GM12878 (cell line): ENCODE measurements around the gene NTF3. TPM values are rescaled to one million over a fixed set of nuclear protein-coding genes. Genes with fewer than 3 reads are reported as not detected.

ENCODE experiments used
- ATAC-seq: fragments of 200-7000 bp; cut with Tn5 transposase; 3 replicates; pipeline ENCODE4 v1.9.1; 2020; ENCODE audit warnings: mild to moderate bottlenecking, moderate library complexity
- BruUV-seq: library from RNA; stranded (reverse); fragments of 400-500 nt; replicated peaks from 2 replicates; lab custom pipeline; 2021; lab: Mats Ljungman, UMichigan
- CTCF ChIA-PET: fragments of 300-600 bp; sonication (Branson Sonifier 250); formaldehyde crosslinking; extraction: SDS; loops from one replicate; lab custom pipeline; 2021; ENCODE audit warnings: inconsistent platforms; lab: Yijun Ruan, JAX
- POLR2A ChIA-PET: fragments of 350-600 bp; formaldehyde crosslinking; extraction: SDS; loops from one replicate; lab custom pipeline; 2021; ENCODE audit warnings: inconsistent platforms; lab: Charles Lee
- RAD21 ChIA-PET: fragments of 300-600 bp; sonication (Branson Sonifier 250); formaldehyde crosslinking; loops from one replicate; lab custom pipeline; 2023; ENCODE audit warnings: antibody characterized with exemption; ENCODE audit not compliant: unreplicated experiment; lab: Charles Lee
- SMC1A ChIA-PET: fragments of 300-600 bp; sonication (Branson Sonifier 250); formaldehyde crosslinking; loops from one replicate; lab custom pipeline; 2023; ENCODE audit not compliant: unreplicated experiment, uncharacterized antibody; lab: Charles Lee
- DNase-seq: peaks from one replicate; pipeline ENCODE4 v3.0.0-alpha.2; 2011; ENCODE audit warnings: low read depth, low spot score
- FAIRE-seq: peaks from 3 replicates; lab custom pipeline; 2011; peaks lifted over from hg19 to GRCh38; lab: Jason Lieb, UNC
- H2AFZ ChIP-seq: 2 replicates; pipeline ENCODE4 v1.6.0; 2011; ENCODE audit warnings: low read depth, low read length, control low read depth; ENCODE audit not compliant: control insufficient read depth
- H3K27ac ChIP-seq: 2 replicates; pipeline ENCODE4 v1.5.1; 2011; ENCODE audit warnings: control low read depth; ENCODE audit not compliant: control insufficient read depth, insufficient read depth
- H3K27me3 ChIP-seq, 2 experiments: replicated peaks in 1 of 2; 2 replicates each; pipeline versions ENCODE4 v1.6.0 to v1.6.1; 2011; ENCODE audit warnings: low read length in 1 of 2; ENCODE audit not compliant: control insufficient read depth in 2 of 2, insufficient read depth in 2 of 2
- H3K36me3 ChIP-seq, 2 experiments: 2 replicates each; pipeline ENCODE4 v1.5.1; 2011; ENCODE audit warnings: low read length in 1 of 2; ENCODE audit not compliant: control insufficient read depth in 2 of 2, insufficient read depth in 2 of 2
- H3K4me1 ChIP-seq: 2 replicates; pipeline ENCODE4 v1.6.1; 2011; ENCODE audit warnings: mild to moderate bottlenecking, low read length, moderate library complexity, mixed read lengths; ENCODE audit not compliant: control insufficient read depth, insufficient read depth
- H3K4me2 ChIP-seq: 2 replicates; pipeline ENCODE4 v1.6.0; 2011; ENCODE audit warnings: control low read depth; ENCODE audit not compliant: control insufficient read depth, insufficient read depth
- H3K4me3 ChIP-seq: fragments of 200-600 bp; sonication (generic); 2 replicates; pipeline ENCODE4 v1.5.1; 2016
- H3K79me2 ChIP-seq: 2 replicates; pipeline ENCODE4 v1.6.0; 2011; ENCODE audit warnings: low read length; ENCODE audit not compliant: control insufficient read depth, insufficient read depth
- H3K9ac ChIP-seq: 2 replicates; pipeline ENCODE4 v1.8.0; 2011; ENCODE audit warnings: low read length, control low read depth, mixed read lengths; ENCODE audit not compliant: control insufficient read depth, insufficient read depth
- H3K9me3 ChIP-seq: replicated peaks from 3 replicates; pipeline ENCODE4 v1.5.1; 2011; ENCODE audit warnings: mild to moderate bottlenecking, low read length; ENCODE audit not compliant: control insufficient read depth, insufficient read depth
- H4K20me1 ChIP-seq: 2 replicates; pipeline ENCODE4 v1.6.0; 2011; ENCODE audit not compliant: control insufficient read depth, insufficient read depth
- E4F1 ChIP-seq: fragments of 450-650 bp; IDR thresholded peaks from 2 replicates; pipeline ENCODE4 v1.6.1; 2018; ENCODE audit warnings: borderline replicate concordance, mild to moderate bottlenecking; ENCODE audit not compliant: partially characterized antibody
- MTA2 ChIP-seq: fragments of 450-650 bp; IDR thresholded peaks from 2 replicates; pipeline ENCODE4 v1.6.1; 2016; ENCODE audit warnings: low read depth, mild to moderate bottlenecking, moderate library complexity
- MYC ChIP-seq: IDR thresholded peaks from 2 replicates; pipeline ENCODE4 v1.6.1; 2011; ENCODE audit warnings: mild to moderate bottlenecking, low read length, moderate library complexity, inconsistent platforms; ENCODE audit not compliant: insufficient read depth, insufficient replicate concordance, insufficient read length, severe bottlenecking
- NR2F1 ChIP-seq: fragments of 450-650 bp; conservative IDR thresholded peaks from 2 replicates; pipeline ENCODE4 v1.6.1; 2017; ENCODE audit warnings: mild to moderate bottlenecking
- POLR2A ChIP-seq: IDR thresholded peaks from 2 replicates; pipeline ENCODE4 v1.6.1; 2011; ENCODE audit warnings: low read depth, mild to moderate bottlenecking, low read length
- RAD51 ChIP-seq: fragments of 450-650 bp; IDR thresholded peaks from 2 replicates; pipeline ENCODE4 v1.6.1; 2016; ENCODE audit warnings: moderate library complexity, mild to moderate bottlenecking, inconsistent platforms
- SRF ChIP-seq, 2 experiments: IDR thresholded peaks; 2 replicates each; pipeline ENCODE4 v1.6.1; 2011; ENCODE audit warnings: low read depth in 2 of 2, low read length in 2 of 2, mild to moderate bottlenecking in 1 of 2, moderate library complexity in 1 of 2
- STAT1 ChIP-seq: fragments of 450-650 bp; conservative IDR thresholded peaks from 2 replicates; pipeline ENCODE4 v1.6.1; 2014; ENCODE audit warnings: antibody characterized with exemption, mild to moderate bottlenecking
- SUPT20H ChIP-seq: IDR thresholded peaks from 2 replicates; pipeline ENCODE4 v1.6.1; 2011; ENCODE audit warnings: low read depth, mild to moderate bottlenecking, low read length, moderate library complexity, borderline replicate concordance; ENCODE audit not compliant: control insufficient read depth
- USF2 ChIP-seq: IDR thresholded peaks from 2 replicates; pipeline ENCODE4 v1.6.1; 2011; ENCODE audit warnings: low read depth, low read length, improper control_type of control experiment, borderline replicate concordance
- WGBS: methylation state at CpG from one replicate; pipeline ENCODE4 v1.1.6; 2016; ENCODE audit warnings: low lambda C conversion rate; ENCODE audit not compliant: insufficient replicate concordance, insufficient coverage; ENCODE audit errors: missing lambda C conversion rate; 5-methylcytosine and 5-hydroxymethylcytosine counted together
- in situ Hi-C: fragments of 300-500 bp; cut with MboI; formaldehyde crosslinking; loops from 9 replicates; pipeline ENCODE4 v1.14.3; 2018; ENCODE audit warnings: mixed read lengths
- intact Hi-C: fragments of 100-400 bp; cut with micrococcal nuclease; formaldehyde crosslinking; loops from one replicate; pipeline ENCODE4 v1.14.2; 2022; ENCODE audit not compliant: unreplicated experiment
- polyA plus RNA-seq, 11 experiments: library from polyadenylated mRNA; depleted of rRNA in 4 of 11; unstranded in 6 of 11; stranded (reverse) in 5 of 11; fragments of >200 nt; fragmentation: Nextera tagmentation in 4 of 11; fragmentation: Illumina TruSeq in 1 of 11; extraction: Ambion mirVana in 4 of 11; extraction: Trizol in 1 of 11; gene quantifications; 1 replicate in 1 of 11; 2 replicates in 10 of 11; pipeline versions ENCODE4 v1.2.1 to v1.2.3, GENCODE V29; 2011 to 2016; ENCODE audit warnings: inconsistent platforms in 2 of 11, missing spikeins in 2 of 11, low read depth in 1 of 11
- total RNA-seq, 4 experiments: library from RNA; depleted of rRNA in 3 of 4; stranded (reverse); fragments of >200 nt in 3 of 4; fragmentation: Illumina TruSeq in 1 of 4; extraction: Trizol in 1 of 4; gene quantifications; 2 replicates each; pipeline versions ENCODE4 v1.2.1 to v1.2.3, GENCODE V29; 2013 to 2021
- TF ChIP-seq, protein P1 (sequence below): fragments of 450-650 bp; IDR thresholded peaks from 2 replicates; pipeline ENCODE4 v1.6.1; 2017; ENCODE audit warnings: mild to moderate bottlenecking

Gene NTF3
- total and polyA plus RNA-seq, 10 of the 15 experiments (the other 5 are each of a cell fraction or from before 2014, with no cell fraction given): 0.07 TPM; not detected in 9

- H3K9me3 ChIP-seq: no peaks in the 10 kb centered on the region
- no peaks in the 10 kb centered on the region for H3K4me1 ChIP-seq
- WGBS: 22% methylated on average over 13 of the region's 13 CpGs
- ChIA-PET SMC1A (no interaction called here), POLR2A (no interaction called here), CTCF (no interaction called here), RAD21 (no interaction called here)
- BruUV-seq: no TSS peak
- ATAC-seq: no peak
- no peak overlapping the region for H2AFZ ChIP-seq
- DNase-seq: no peak
- no peak for TF ChIP-seq USF2
- H3K4me2 ChIP-seq: no peak overlapping the region
- H3K9ac ChIP-seq: no peak overlapping the region
- H3K4me3 ChIP-seq: no peak overlapping the region
- intact Hi-C loops (no loop called here), in situ Hi-C loops (no loop called here)
- no peaks in the 10 kb centered on the region for H3K79me2 ChIP-seq
- FAIRE-seq: no peak
- no peak overlapping the region for H3K27ac ChIP-seq
- H4K20me1 ChIP-seq: no peaks in the 10 kb centered on the region
- no peaks in the 10 kb centered on the region; a peak in 1 of 4 replicates for H3K27me3 ChIP-seq
- H3K36me3 ChIP-seq: no peaks in the 10 kb centered on the region
Measured at GRCh38 chr12:5395443-5396271, 36.3 kb upstream of the NTF3 start.

DNA sequence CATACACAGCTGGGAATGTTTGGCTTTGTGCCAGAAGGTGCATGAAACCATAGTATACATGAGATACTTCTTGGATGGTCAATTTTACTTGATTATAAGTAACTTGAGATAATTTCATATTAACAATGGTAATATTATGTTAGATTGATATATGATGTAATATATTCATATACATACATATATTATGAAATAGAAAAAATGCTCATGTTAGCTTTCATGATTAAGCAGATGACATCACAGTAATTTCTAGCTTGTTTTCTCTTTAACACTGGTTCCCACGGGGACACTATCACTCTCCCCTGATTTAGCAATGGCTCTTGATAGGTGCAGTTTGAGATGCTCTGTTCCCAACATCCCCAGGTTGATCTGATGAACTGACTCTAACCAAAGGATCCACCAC, 35.4 kb upstream of the NTF3 start:
- in situ Hi-C loops (no loop called here), intact Hi-C loops (no loop called here)
- peaks cover 0 to 2% of the 10 kb centered on the region in 2 experiments; a peak in 1 of 4 replicates for H3K27me3 ChIP-seq
- FAIRE-seq (no peak), ATAC-seq (no peak), DNase-seq (no peak)
- H2AFZ ChIP-seq: no peak overlapping the region
- H3K9me3 ChIP-seq: no peaks in the 10 kb centered on the region
- RAD21 ChIA-PET: no interaction called here
- POLR2A ChIA-PET: no interaction called here
- H3K4me2 ChIP-seq: no peak overlapping the region
- no peaks in the 10 kb centered on the region for H3K79me2 ChIP-seq
- H4K20me1 ChIP-seq: no peaks in the 10 kb centered on the region
- WGBS: 0% methylated on average over 1 of the region's 1 CpG
- SMC1A ChIA-PET: no interaction called here
- H3K9ac ChIP-seq: no peak overlapping the region
- no peak overlapping the region for H3K4me3 ChIP-seq
- BruUV-seq: no TSS peak
- no peak overlapping the region for H3K27ac ChIP-seq
- no peaks in the 10 kb centered on the region for H3K4me1 ChIP-seq
- CTCF ChIA-PET: no interaction called here
- TF ChIP-seq NR2F1: no peak
- no peak for TF ChIP-seq E4F1
- TF ChIP-seq, protein P1, sequence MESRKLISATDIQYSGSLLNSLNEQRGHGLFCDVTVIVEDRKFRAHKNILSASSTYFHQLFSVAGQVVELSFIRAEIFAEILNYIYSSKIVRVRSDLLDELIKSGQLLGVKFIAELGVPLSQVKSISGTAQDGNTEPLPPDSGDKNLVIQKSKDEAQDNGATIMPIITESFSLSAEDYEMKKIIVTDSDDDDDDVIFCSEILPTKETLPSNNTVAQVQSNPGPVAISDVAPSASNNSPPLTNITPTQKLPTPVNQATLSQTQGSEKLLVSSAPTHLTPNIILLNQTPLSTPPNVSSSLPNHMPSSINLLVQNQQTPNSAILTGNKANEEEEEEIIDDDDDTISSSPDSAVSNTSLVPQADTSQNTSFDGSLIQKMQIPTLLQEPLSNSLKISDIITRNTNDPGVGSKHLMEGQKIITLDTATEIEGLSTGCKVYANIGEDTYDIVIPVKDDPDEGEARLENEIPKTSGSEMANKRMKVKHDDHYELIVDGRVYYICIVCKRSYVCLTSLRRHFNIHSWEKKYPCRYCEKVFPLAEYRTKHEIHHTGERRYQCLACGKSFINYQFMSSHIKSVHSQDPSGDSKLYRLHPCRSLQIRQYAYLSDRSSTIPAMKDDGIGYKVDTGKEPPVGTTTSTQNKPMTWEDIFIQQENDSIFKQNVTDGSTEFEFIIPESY: no peak
- TF ChIP-seq POLR2A: no peak
- TF ChIP-seq MTA2: no peak
- TF ChIP-seq STAT1: no peak
- no peak for TF ChIP-seq RAD51
- no peak for TF ChIP-seq SUPT20H
- TF ChIP-seq SRF (IDR thresholded peaks at IDR 0.05; ENCODE audit: low read depth in 2 of 2, low read length in 2 of 2): no peak
- no peak for TF ChIP-seq MYC
- no peaks in the 10 kb centered on the region for H3K36me3 ChIP-seq
